AG09319 (cell line): ENCODE results near the gene CALHM6.

Source experiments
- DNase-seq: peaks from one replicate; pipeline ENCODE4 v3.0.0-alpha.2; 2010; ENCODE audit warnings: low read depth; ENCODE audit errors: extremely low read depth
- TF ChIP-seq, protein P1 (sequence below): IDR thresholded peaks from 2 replicates; pipeline ENCODE4 v1.5.1; 2011; ENCODE audit warnings: low read depth, mild to moderate bottlenecking, inconsistent platforms, low read length, moderate library complexity

The CALHM6 gene

DNA sequence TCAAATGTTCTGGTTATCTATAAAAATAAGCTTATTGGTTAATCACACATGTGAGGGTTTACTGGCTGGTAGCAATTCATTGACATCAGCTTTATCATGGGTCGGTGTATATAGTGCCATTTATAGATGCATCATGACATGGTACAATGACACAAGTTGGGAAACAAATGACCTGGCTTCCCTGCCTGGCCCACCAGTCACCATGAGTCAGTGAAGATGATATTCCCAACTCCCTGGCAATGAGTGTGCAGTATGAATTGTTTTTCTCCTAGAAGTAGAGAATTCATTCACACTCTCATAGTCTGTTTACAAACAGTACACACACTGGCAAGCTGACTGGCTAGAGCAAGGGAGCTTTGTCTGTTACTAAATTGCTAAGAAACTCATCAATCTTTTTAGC lies 37.2 kb upstream of the CALHM6 start:
- no peak for DNase-seq
- TF ChIP-seq, protein P1, sequence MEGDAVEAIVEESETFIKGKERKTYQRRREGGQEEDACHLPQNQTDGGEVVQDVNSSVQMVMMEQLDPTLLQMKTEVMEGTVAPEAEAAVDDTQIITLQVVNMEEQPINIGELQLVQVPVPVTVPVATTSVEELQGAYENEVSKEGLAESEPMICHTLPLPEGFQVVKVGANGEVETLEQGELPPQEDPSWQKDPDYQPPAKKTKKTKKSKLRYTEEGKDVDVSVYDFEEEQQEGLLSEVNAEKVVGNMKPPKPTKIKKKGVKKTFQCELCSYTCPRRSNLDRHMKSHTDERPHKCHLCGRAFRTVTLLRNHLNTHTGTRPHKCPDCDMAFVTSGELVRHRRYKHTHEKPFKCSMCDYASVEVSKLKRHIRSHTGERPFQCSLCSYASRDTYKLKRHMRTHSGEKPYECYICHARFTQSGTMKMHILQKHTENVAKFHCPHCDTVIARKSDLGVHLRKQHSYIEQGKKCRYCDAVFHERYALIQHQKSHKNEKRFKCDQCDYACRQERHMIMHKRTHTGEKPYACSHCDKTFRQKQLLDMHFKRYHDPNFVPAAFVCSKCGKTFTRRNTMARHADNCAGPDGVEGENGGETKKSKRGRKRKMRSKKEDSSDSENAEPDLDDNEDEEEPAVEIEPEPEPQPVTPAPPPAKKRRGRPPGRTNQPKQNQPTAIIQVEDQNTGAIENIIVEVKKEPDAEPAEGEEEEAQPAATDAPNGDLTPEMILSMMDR: no peak

DNA sequence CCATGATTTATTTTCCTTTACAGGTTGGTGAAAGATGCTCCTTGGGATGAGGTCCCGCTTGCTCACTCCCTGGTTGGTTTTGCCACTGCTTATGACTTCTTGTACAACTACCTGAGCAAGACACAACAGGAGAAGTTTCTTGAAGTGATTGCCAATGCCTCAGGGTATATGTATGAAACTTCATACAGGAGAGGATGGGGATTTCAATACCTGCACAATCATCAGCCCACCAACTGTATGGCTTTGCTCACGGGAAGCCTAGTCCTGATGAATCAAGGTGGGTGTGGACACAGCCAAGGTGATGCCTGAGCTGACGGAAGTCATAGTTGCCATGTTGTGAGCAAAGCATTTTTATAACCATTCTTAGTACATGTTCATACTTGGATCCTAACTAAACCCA lies 34.6 kb upstream of the CALHM6 start:
- TF ChIP-seq, protein P1: no peak
- DNase-seq: no peak

DNA sequence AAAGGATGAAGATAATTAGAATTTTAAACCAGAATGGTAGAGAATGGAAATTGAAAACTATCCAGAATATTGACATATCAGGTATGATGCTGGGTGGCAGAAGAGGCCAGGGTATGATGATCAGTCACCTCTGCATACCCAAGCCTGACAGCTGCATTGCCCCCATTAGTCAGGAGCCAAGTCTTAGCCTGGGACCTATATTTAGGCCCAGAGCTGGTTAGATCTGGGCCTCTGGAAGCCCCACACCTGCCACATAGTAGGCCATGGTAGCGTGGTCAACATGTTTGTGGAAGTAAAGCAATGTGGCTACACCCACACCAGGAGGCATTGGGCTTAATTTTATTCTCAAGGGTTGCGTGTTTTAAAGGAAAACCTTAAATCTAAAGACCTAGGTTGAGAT lies 32.1 kb upstream of the CALHM6 start:
- TF ChIP-seq, protein P1: no peak
- DNase-seq: no peak

DNA sequence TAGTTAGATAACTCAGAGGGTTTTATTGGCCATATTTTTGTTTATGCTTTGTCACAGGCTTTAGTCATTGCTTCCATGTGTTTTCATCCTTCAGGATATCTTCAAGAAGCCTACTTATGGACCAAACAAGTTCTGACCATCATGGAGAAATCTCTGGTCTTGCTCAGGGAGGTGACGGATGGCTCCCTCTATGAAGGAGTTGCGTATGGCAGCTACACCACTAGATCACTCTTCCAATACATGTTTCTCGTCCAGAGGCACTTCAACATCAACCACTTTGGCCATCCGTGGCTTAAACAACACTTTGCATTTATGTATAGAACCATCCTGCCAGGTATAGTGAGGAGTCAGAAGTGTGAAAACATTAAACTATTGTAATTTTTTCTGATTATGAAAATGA lies 30.3 kb upstream of the CALHM6 start:
- TF ChIP-seq, protein P1: no peak
- DNase-seq: no peak

DNA sequence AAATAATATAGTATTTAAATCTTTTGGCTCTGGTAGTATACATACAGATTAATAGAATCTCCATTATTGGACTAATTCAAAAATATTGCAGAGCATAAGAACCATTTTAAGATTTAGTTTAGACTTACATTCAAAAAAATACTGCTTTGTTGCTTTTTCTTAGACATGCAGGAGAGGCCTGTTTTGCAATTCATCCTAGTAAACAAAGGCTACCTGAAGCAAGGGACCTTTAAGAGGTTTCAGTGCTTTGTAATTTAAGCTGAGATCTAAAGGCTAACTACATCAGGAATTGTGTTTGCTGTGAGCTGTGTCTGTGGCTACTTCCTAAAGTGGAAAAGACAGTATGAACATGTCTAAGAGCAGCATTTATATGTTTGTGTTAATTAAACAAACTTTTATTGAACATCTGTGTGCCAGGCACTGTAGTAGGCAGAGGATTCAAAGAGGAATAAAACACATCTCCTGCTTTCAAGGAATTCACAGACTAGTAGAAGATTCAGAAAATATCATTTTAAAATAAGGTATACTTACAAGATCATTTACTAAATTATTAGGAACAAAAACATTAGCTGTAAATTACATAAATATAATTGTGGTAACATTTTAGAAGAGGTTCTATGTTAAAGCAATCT lies 29.1 kb upstream of the CALHM6 start:
- no peak for DNase-seq
- TF ChIP-seq, protein P1: no peak

DNA sequence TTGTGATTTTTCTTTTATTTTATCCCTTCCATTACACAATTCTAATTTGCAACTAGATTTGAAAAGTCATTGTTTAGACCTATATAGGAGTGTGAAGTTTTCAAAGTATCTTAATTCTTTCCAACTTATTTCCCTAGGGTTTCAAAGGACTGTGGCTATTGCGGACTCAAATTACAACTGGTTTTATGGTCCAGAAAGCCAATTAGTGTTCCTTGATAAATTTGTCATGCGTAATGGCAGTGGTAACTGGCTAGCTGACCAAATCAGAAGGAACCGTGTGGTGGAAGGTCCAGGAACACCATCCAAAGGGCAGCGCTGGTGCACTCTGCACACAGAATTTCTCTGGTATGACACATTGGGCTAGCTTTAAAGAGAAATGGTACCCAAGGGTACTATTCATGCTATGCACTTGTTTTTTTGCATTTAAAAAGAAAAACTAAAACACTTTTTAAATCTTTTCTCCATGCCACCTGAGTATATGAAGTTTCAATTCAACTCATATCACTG lies 27.9 kb upstream of the CALHM6 start:
- TF ChIP-seq, protein P1: no peak
- no peak for DNase-seq

DNA sequence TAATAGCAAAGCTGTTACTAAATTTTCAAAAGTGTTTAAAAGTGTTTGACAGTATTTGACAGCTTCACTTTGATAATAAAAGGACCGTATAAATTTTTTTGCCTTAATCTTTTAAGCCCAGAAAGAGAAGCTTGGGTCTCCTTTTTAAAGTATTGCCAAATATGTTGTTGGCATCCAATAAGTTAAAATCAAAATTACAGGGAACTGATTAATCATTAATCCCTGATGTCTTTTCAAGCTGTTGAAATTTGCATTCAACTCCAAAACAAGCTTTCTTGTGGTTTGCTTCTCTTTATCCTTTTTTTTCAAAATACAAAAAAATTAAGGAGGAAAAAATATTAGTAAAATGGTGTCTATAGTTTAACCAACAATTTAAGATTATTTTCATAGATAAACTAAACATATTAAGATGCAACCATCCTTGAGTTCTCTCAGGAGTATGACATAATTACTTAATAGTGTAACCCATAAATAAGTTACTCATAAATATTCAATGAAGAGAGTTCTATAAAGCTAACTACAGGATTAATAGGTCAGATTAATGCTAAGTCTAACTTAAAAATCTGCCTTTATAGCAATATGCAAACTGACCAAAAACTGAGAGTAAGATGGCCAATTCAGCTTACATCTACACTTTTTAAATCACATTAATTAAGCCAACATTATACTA lies 27.0 kb upstream of the CALHM6 start:
- no peak for DNase-seq
- TF ChIP-seq, protein P1: no peak
